ENCODE data around the gene TPCN2.
A peak's percentile ranks its signal among the peaks of the same experiment; 100 is the strongest.

TPCN2 gene

GRCh38 chr11:69101792-69102695, 53.3 kb downstream of the TPCN2 start:
- no peak overlapping the region for H3K4me3 ChIP-seq (ENCODE audit: low read depth, low read length)
- in situ Hi-C loops (cut with HindIII; ENCODE audit: low sequenced_read_pairs): loop anchor here (25.0 kb wide), 1 partner anchor 560 kb away; no protein-coding TSS in a partner anchor
- no peak for DNase-seq (ENCODE audit: low read depth, low spot score)
- no peak for TF ChIP-seq CTCF (IDR thresholded peaks at IDR 0.05; ENCODE audit: low read depth, low read length)

- in situ Hi-C loops (cut with HindIII; ENCODE audit: low sequenced_read_pairs): loop anchor here (25.0 kb wide), 1 partner anchor 559 kb away; no protein-coding TSS in a partner anchor
- DNase-seq (ENCODE audit: low read depth, low spot score): no peak
- peak; percentile 23 for TF ChIP-seq CTCF (IDR thresholded peaks at IDR 0.05; ENCODE audit: low read depth, low read length)
- H3K4me3 ChIP-seq (ENCODE audit: low read depth, low read length): no peak overlapping the region
These were observed 54.2 kb downstream of the TPCN2 start for GRCh38 chr11:69102732-69103615.

- H3K4me3 ChIP-seq (ENCODE audit: low read depth, low read length): no peak overlapping the region
- in situ Hi-C loops (cut with HindIII; ENCODE audit: low sequenced_read_pairs): loop anchor here (25.0 kb wide), 1 partner anchor 558 kb away; no protein-coding TSS in a partner anchor
- no peak for DNase-seq (ENCODE audit: low read depth, low spot score)
- TF ChIP-seq CTCF (IDR thresholded peaks at IDR 0.05; ENCODE audit: low read depth, low read length): no peak
These were observed 55.6 kb downstream of the TPCN2 start for GRCh38 chr11:69104212-69104855.

- no peak for TF ChIP-seq CTCF (IDR thresholded peaks at IDR 0.05; ENCODE audit: low read depth, low read length)
- in situ Hi-C loops (cut with HindIII; ENCODE audit: low sequenced_read_pairs): loop anchor here (25.0 kb wide), 1 partner anchor 557 kb away; no protein-coding TSS in a partner anchor
- no peak overlapping the region for H3K4me3 ChIP-seq (ENCODE audit: low read depth, low read length)
- DNase-seq (ENCODE audit: low read depth, low spot score): no peak
These were observed 56.2 kb downstream of the TPCN2 start for GRCh38 chr11:69104856-69105395.

GRCh38 chr11:69105461-69106030, 56.8 kb downstream of the TPCN2 start:
- H3K4me3 ChIP-seq (ENCODE audit: low read depth, low read length): no peak overlapping the region
- no peak for TF ChIP-seq CTCF (IDR thresholded peaks at IDR 0.05; ENCODE audit: low read depth, low read length)
- DNase-seq (ENCODE audit: low read depth, low spot score): no peak
- in situ Hi-C loops (cut with HindIII; ENCODE audit: low sequenced_read_pairs): loop anchor here (25.0 kb wide), 1 partner anchor 557 kb away; no protein-coding TSS in a partner anchor

All from astrocyte of the spinal cord (primary cell).